H9 (cell line): ENCODE data around the gene C1QL4. TPM values are rescaled to one million over a fixed set of nuclear protein-coding genes. Genes with fewer than 3 reads are reported as not detected.
A peak's percentile ranks its signal among the peaks of the same experiment; 100 is the strongest.

ENCODE experiments used
- DNase-seq: peaks from one replicate; pipeline ENCODE4 v3.0.0-alpha.2; 2017
- H2AFZ ChIP-seq: one replicate; pipeline ENCODE4 v1.6.1; 2013; ENCODE audit warnings: mild to moderate bottlenecking, low read length, control low read depth, moderate library complexity
- H2AK5ac ChIP-seq: 2 replicates; pipeline ENCODE4 v1.6.1; 2013; ENCODE audit warnings: low read length, control low read depth, mixed read lengths; ENCODE audit not compliant: insufficient read length
- H2BK120ac ChIP-seq: one replicate; pipeline ENCODE4 v1.6.1; 2013; ENCODE audit warnings: low read depth, mild to moderate bottlenecking, low read length, control low read depth, inconsistent platforms; ENCODE audit not compliant: poor library complexity, severe bottlenecking
- H2BK12ac ChIP-seq: 2 replicates; pipeline ENCODE4 v1.6.1; 2013; ENCODE audit warnings: low read length, control low read depth, mixed read lengths, low read depth; ENCODE audit not compliant: insufficient read length
- H2BK15ac ChIP-seq: 2 replicates; pipeline ENCODE4 v1.6.1; 2013; ENCODE audit warnings: low read depth, low read length, control low read depth
- H2BK20ac ChIP-seq: one replicate; pipeline ENCODE4 v1.6.1; 2013; ENCODE audit warnings: low read depth, mild to moderate bottlenecking, low read length, control low read depth, inconsistent platforms; ENCODE audit not compliant: poor library complexity, severe bottlenecking
- H2BK5ac ChIP-seq: 2 replicates; pipeline ENCODE4 v1.6.1; 2013; ENCODE audit warnings: low read length, control low read depth, mixed read lengths; ENCODE audit not compliant: insufficient read length
- H3K14ac ChIP-seq: 2 replicates; pipeline ENCODE4 v1.6.1; 2013; ENCODE audit warnings: low read length, control low read depth; ENCODE audit not compliant: insufficient read depth
- H3K18ac ChIP-seq: 2 replicates; pipeline ENCODE4 v1.6.1; 2013; ENCODE audit warnings: low read depth, mild to moderate bottlenecking, mixed read lengths, low read length, control low read depth; ENCODE audit not compliant: insufficient read length
- H3K23ac ChIP-seq: 2 replicates; pipeline ENCODE4 v1.6.1; 2013; ENCODE audit warnings: low read length, control low read depth, mixed read lengths, low read depth; ENCODE audit not compliant: insufficient read length
- H3K23me2 ChIP-seq: 2 replicates; pipeline ENCODE4 v1.6.1; 2013; ENCODE audit warnings: low read depth, mild to moderate bottlenecking, mixed read lengths, low read length, control low read depth; ENCODE audit not compliant: insufficient read length, poor library complexity, severe bottlenecking
- H3K27ac ChIP-seq: 2 replicates; pipeline ENCODE4 v1.5.1; 2013; ENCODE audit warnings: low read length, control low read depth, mixed read lengths, low read depth; ENCODE audit not compliant: insufficient read length
- H3K27me3 ChIP-seq: 2 replicates; pipeline ENCODE4 v1.6.1; 2013; ENCODE audit warnings: low read length, control low read depth, inconsistent platforms; ENCODE audit not compliant: insufficient read depth
- H3K4ac ChIP-seq: 2 replicates; pipeline ENCODE4 v1.6.1; 2013; ENCODE audit warnings: low read depth, mild to moderate bottlenecking, control low read depth, inconsistent platforms, low read length, moderate library complexity
- H3K4me1 ChIP-seq: 2 replicates; pipeline ENCODE4 v1.6.1; 2013; ENCODE audit warnings: low read length, control low read depth, inconsistent platforms; ENCODE audit not compliant: insufficient read depth
- H3K4me2 ChIP-seq: 2 replicates; pipeline ENCODE4 v1.6.1; 2013; ENCODE audit warnings: low read length, control low read depth, mixed read lengths; ENCODE audit not compliant: insufficient read length, insufficient read depth
- H3K56ac ChIP-seq: 2 replicates; pipeline ENCODE4 v1.6.1; 2013; ENCODE audit warnings: low read depth, mild to moderate bottlenecking, mixed read lengths, low read length, control low read depth; ENCODE audit not compliant: insufficient read length
- H3K79me1 ChIP-seq: 2 replicates; pipeline ENCODE4 v1.6.1; 2013; ENCODE audit warnings: low read depth, mild to moderate bottlenecking, moderate library complexity, low read length, control low read depth, inconsistent platforms; ENCODE audit not compliant: insufficient read depth, poor library complexity, severe bottlenecking
- H3K79me2 ChIP-seq: 2 replicates; pipeline ENCODE4 v1.6.1; 2013; ENCODE audit warnings: low read length, control low read depth, inconsistent platforms; ENCODE audit not compliant: insufficient read depth
- H3K9ac ChIP-seq: 2 replicates; pipeline ENCODE4 v1.6.1; 2013; ENCODE audit warnings: low read length, control low read depth, mixed read lengths; ENCODE audit not compliant: insufficient read length; ENCODE audit errors: extremely low read depth
- H3K9me3 ChIP-seq: one replicate; pipeline ENCODE4 v1.6.1; 2013; ENCODE audit warnings: low read depth, low read length, inconsistent platforms; ENCODE audit not compliant: control insufficient read depth
- H3T11ph ChIP-seq: one replicate; pipeline ENCODE4 v1.6.1; 2013; ENCODE audit warnings: mild to moderate bottlenecking, low read length, control low read depth, inconsistent platforms
- H4K20me1 ChIP-seq: one replicate; pipeline ENCODE4 v1.6.1; 2013; ENCODE audit not compliant: control insufficient read depth, insufficient read length, insufficient read depth
- H4K5ac ChIP-seq: 2 replicates; pipeline ENCODE4 v1.6.1; 2013; ENCODE audit warnings: low read depth, mild to moderate bottlenecking, mixed read lengths, low read length, control low read depth; ENCODE audit not compliant: insufficient read length
- H4K8ac ChIP-seq: replicated peaks from 2 replicates; pipeline ENCODE4 v1.6.1; 2013; ENCODE audit warnings: low read length, control low read depth, mixed read lengths, low read depth; ENCODE audit not compliant: insufficient read length
- H4K91ac ChIP-seq: 2 replicates; pipeline ENCODE4 v1.6.1; 2013; ENCODE audit warnings: low read depth, mild to moderate bottlenecking, moderate library complexity, mixed read lengths, low read length, control low read depth; ENCODE audit not compliant: insufficient read length
- H3K27ac Mint-ChIP-seq, 3 experiments: 2 replicates in 2 of 3; 3 replicates in 1 of 3; pipeline ENCODE4 v1.8.0; 2020 to 2021; ENCODE audit warnings: mixed read lengths in 3 of 3, mild to moderate bottlenecking in 1 of 3, moderate library complexity in 1 of 3
- H3K27me3 Mint-ChIP-seq: 2 replicates; pipeline ENCODE4 v1.8.0; 2021; ENCODE audit warnings: low read depth, mild to moderate bottlenecking, moderate library complexity, mixed read lengths
- H3K36me3 Mint-ChIP-seq, 3 experiments: 2 replicates in 2 of 3; 3 replicates in 1 of 3; pipeline ENCODE4 v1.8.0; 2020 to 2021; ENCODE audit warnings: low read depth in 3 of 3, mixed read lengths in 3 of 3; ENCODE audit not compliant: insufficient read depth in 1 of 3
- H3K4me1 Mint-ChIP-seq, 2 experiments: 2 replicates each; pipeline ENCODE4 v1.8.0; 2020; ENCODE audit warnings: mixed read lengths in 2 of 2
- H3K4me3 Mint-ChIP-seq, 2 experiments: 2 replicates in 1 of 2; 3 replicates in 1 of 2; pipeline ENCODE4 v1.8.0; 2020 to 2021; ENCODE audit warnings: mild to moderate bottlenecking in 2 of 2, mixed read lengths in 2 of 2, moderate library complexity in 1 of 2
- H3K9me3 Mint-ChIP-seq, 2 experiments: 2 replicates in 1 of 2; 3 replicates in 1 of 2; pipeline ENCODE4 v1.8.0; 2020; ENCODE audit warnings: mild to moderate bottlenecking in 2 of 2, mixed read lengths in 2 of 2, moderate library complexity in 1 of 2
- CTCF ChIP-seq: fragments of 200-600 bp; sonication (generic); conservative IDR thresholded peaks from 3 replicates; pipeline ENCODE4 v1.8.0; 2021; ENCODE audit warnings: antibody characterized with exemption, mild to moderate bottlenecking
- WGBS: extraction: QIAGEN DNeasy Blood & Tissue Kit; methylation state at CpG from one replicate; pipeline ENCODE4 v1.1.7; 2013; ENCODE audit warnings: missing lambda C conversion rate, low lambda C conversion rate, mixed read lengths; ENCODE audit not compliant: insufficient read length; ENCODE audit errors: extremely low coverage; 5-methylcytosine and 5-hydroxymethylcytosine counted together
- total RNA-seq: library from RNA; stranded (reverse); gene quantifications from 2 replicates; pipeline ENCODE4 v1.2.1, GENCODE V29; 2021

C1QL4 gene
- total RNA-seq, 1 experiment from 2014 or later, result 1.9 TPM

GRCh38 chr12:49341777-49342065 lies 4.7 kb upstream of the C1QL4 start:
- Histone ChIP-seq H3K23ac (no peak overlapping the region), H3T11ph (no peak overlapping the region), H2BK12ac (no peak overlapping the region), H4K8ac (no peak overlapping the region), H2AK5ac (no peak overlapping the region), H3K9me3 (no peaks in the 10 kb centered on the region), H4K20me1 (peaks cover 3% of the 10 kb centered on the region), H3K18ac (no peak overlapping the region), H2BK20ac (no peak overlapping the region), H2AFZ (no peak overlapping the region), H3K56ac (no peak overlapping the region), H4K91ac (no peak overlapping the region), H2BK15ac (no peak overlapping the region), H3K27me3 (peaks cover 81% of the 10 kb centered on the region), H3K27ac (no peak overlapping the region), H4K5ac (no peak overlapping the region), H2BK5ac (no peak overlapping the region), H2BK120ac (no peak overlapping the region), H3K79me2 (no peaks in the 10 kb centered on the region), H3K4me2 (peak overlapping the region; percentile 82), H3K79me1 (no peaks in the 10 kb centered on the region), H3K23me2 (peaks cover 30% of the 10 kb centered on the region), H3K9ac (no peak overlapping the region), H3K4ac (no peak overlapping the region), H3K4me1 (peaks cover 7% of the 10 kb centered on the region; the same call in 1 of the 2 replicates), H3K14ac (no peak overlapping the region)
- WGBS, result no CpG with 5 or more reads among the region's 21 CpGs
- no peak for DNase-seq
- TF ChIP-seq CTCF, result no peak
- Mint-ChIP-seq H3K27me3 (peaks cover 99% of the 10 kb centered on the region), H3K4me3 (peak overlapping the region; percentile 67 to 83), H3K27ac (no peak overlapping the region), H3K4me1 (peaks cover 54 to 65% of the 10 kb centered on the region in 2 experiments), H3K36me3 (peaks cover 0 to 1% (median 0%) of the 10 kb centered on the region in 3 experiments; a peak in 1 of 7 replicates), H3K9me3 (peaks cover 1 to 3% of the 10 kb centered on the region in 2 experiments; a peak in 2 of 5 replicates)
